ENCODE data around the gene DDX1.

The DDX1 gene

GRCh38 chr2:15628899-15629855 is 37.5 kb downstream of the DDX1 start:
- DNase-seq (ENCODE audit: low read depth in 2 of 2), result no peak

DNA sequence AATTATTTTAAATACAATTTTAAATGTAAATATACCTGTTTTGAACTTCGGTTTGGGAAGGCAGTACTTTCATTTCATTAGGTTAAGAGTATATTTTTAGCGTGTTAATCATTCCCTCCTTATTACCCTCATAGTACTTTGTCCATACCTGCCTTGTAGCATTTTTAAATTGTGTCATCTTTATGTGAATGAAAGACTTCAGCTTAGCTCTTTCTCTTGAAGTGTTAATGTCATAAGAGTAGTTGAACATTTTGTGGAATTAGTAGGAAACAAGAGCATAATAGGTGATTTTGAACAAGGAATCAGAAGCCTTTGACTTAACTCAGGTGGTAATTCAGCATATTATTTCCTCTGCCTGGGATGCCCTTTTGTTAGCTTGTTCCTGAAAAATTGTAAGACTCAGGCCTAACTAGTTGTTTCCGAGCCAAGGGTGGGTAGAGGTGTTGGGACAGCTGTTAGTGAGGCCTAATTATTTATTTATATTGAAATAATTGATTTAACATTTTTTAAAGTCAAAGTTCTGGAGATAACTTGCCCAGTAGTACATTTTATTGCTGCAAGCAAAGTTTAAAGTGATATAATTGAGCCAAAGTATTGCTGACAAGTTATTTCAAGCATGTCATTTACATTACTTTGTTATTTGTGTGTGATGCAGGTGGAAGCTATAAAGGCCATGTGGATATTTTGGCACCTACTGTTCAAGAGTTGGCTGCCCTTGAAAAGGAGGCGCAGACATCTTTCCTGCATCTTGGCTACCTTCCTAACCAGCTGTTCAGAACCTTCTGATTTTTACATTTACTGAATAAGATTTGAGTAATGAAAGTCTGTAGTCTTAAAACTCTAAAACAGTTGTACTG is 38.7 kb downstream of the DDX1 start:
- no peak for DNase-seq (ENCODE audit: low read depth in 2 of 2)

GRCh38 chr2:15630978-15631719 is 39.5 kb downstream of the DDX1 start:
- no peak for DNase-seq (ENCODE audit: low read depth in 2 of 2)

- DNase-seq (ENCODE audit: low read depth in 2 of 2), result no peak
Measured at GRCh38 chr2:15631883-15632282, 40.2 kb downstream of the DDX1 start.

DNA sequence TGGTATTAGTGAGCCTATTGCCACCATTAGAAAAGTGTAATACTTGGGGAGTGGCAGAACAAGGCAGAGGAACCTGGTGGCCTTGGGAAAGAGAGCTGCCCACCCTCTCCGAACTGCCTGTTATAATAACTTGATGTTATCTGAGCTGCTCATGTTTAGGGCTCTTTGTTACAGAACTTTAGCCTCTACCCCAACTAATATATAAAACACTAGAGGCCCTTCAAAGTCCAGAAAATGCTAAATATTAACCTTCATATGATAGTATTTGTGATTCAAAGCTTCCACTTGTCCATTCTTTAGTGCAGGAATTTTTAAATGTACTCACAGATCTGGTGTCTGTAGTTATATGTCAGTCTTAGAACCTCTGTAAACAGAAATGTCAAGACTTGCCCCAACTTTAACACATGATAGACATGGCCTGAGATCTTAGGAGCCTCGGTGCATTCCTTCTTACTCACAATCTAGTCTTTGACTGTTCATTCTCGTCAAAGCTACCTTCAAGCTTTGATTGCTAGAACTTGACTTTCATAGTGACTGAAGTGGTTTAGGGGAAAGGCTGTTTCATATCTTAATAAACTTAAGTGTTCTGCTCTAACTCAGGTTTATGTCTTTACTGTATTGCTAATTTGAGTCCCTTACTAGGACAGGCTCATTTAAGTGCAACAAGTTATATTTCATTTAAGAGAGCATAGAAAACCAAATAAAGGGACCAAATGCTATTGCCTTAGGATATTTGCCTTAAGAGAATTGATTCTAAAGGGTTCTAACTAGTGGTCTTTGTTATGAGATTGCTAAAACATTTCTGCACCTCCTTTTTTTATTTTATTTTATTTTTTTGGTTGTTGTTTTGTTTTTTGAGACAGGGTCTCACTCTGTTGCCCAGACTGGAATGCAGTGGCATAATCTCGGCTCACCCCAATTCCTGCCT is 41.6 kb downstream of the DDX1 start:
- DNase-seq (ENCODE audit: low read depth in 2 of 2), result no peak

GRCh38 chr2:15633971-15634346 is 42.3 kb downstream of the DDX1 start:
- DNase-seq (ENCODE audit: low read depth in 2 of 2), result no peak

DNA sequence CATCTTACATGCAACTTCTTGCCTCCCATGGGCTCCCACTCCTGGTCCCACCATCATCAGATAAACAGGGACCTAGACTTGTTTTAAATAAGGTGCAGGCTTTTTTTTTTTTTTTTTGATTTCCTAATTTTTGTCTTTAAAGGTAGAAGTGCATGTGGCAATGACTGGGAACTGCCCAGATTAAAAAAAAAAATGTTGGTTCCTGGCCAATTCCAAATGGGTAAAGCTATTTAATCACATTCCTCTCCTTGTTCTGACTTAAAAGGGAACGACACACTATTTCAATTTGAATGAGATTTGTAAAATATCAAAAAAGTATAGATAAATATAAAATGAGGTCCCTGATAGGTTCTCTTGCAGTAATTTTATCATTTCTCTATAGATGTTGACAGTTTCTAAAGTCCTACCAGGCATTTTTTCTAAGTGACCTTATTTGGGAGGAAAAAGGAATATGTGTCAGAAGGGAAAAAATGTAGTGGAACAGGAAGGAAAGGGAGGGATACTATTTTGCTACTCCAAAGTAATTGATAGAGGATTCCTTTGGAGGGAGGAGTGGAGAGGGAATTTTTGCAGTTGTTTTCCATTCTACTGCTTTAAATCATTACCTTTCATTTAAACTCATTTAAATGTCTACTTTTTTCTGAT is 43.3 kb downstream of the DDX1 start:
- DNase-seq (ENCODE audit: low read depth in 2 of 2), result no peak

DNA sequence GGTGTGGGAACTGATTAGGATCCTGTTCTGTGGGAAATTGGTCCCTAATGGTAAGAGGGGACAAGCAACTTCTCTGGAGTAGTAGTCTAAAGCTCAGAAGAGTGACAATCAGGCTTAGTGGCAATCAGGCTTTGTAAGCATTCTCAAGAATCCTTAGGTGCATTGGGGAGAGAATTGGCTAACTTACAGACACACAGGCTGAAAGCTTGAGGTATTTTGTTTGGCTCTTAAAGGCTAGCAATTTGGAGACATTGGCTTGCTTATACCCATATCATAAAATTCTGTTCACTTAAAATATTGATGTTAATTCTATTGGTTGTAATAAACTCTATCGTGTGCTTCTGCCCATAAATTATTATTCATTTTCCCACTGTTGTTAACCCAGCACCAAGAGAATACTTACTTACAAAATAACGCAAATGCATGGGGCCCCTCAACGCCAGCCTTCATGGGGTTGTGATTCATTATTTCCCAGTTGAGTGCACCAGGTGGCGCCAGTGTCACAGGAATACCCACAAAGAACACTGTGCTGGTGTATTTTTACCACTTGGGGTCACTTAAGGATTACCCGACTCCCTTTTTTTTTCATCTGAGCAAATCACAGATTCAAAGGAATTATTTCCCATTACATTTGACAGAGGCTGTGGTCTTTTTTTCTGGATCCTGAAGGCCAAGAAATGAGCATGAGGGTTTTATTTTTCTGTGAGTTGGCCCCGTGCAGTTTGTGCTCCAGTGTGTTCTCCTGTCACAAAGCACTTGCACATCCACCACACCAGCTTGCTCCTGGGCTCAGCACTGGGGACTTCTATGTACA is 45.5 kb downstream of the DDX1 start:
- DNase-seq (ENCODE audit: low read depth in 2 of 2), result peak; percentile 8 to 12

GRCh38 chr2:15638720-15639119 is 47.1 kb downstream of the DDX1 start:
- DNase-seq (ENCODE audit: low read depth in 2 of 2), result no peak

DNA sequence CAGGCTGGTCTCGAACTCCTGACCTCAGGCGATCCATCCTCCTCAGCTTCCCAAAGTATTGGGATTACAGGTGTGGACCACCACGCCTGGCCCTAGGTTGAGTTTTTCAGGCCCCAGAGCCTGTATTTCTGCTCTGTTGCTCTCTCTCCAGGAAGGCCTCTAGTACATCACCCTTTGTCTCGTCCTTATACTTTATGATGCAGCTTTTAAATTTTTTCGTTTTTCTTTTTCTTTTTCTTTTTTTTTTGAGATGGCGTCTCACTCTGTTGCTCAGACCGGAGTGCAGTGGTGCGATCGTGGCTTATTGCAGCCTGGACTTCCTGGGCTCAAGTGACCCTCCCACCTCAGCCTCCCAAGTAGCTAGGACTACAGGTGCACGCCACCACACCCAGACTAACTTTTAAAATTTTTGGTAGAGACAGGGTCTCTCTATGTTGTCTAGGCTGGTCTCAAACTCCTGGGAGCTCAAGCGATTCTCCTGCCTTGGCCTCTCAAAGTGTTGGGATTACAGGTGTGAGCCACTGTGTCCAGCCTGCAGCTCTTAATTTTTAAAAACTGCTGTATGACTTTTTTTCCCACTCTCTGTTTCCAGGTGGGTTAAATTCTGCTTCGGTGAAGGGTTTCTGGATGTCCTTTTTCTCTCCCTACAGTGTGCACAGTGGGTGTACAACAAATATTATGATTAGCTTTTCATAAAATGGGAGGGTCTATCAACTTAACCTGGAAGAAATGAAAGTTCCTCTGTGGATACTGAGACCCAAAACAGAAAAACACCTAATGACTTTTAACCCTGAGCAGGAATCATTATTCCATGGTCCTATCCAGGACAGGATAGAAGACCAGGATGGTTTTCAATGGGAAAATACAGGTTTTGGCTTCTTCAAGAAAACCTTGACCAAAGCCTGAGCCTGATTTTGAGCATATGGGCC is 47.9 kb downstream of the DDX1 start:
- no peak for DNase-seq (ENCODE audit: low read depth in 2 of 2)

DNA sequence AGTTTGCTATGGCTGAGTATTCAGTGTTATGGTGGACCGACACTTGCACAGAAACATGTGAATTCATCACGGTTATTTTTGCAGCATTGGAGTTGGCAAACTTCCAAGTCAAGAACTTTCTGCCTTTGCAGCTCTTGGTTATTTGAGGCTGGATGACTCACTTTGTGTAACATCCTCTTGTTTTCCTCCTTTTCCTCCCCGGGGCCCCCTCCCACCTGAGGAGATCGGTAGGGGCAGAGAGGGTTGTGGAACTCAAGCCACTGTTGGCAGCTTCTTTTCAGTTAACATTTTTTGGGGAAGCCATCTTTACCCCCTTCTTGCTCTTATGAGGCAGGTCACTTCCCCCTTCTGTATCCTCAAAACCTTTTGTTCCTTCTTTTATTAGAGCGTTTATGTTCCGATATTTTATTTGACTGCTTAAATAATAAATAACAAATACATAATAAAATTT is 48.6 kb downstream of the DDX1 start:
- no peak for DNase-seq (ENCODE audit: low read depth in 2 of 2)

DNA sequence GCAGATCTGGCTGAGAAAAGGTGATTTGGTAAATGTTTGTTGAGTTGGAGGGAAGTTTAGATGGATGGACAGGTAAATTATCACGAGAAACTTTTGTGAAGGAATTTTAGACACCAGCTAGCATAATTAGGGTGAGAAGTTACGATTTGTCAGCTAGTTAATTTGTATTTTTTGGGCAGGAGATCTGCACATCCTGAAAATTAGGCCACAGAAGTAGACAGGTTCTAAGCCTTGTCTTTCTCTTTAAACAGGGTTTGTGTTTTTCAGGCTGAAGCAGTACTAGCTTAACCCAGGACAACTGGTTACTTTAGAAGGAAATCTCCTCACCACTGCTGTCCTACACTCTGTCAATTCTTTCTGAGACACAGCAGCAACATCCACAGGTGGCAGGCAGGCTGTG is 49.1 kb downstream of the DDX1 start:
- DNase-seq (ENCODE audit: low read depth in 2 of 2), result no peak

DNA sequence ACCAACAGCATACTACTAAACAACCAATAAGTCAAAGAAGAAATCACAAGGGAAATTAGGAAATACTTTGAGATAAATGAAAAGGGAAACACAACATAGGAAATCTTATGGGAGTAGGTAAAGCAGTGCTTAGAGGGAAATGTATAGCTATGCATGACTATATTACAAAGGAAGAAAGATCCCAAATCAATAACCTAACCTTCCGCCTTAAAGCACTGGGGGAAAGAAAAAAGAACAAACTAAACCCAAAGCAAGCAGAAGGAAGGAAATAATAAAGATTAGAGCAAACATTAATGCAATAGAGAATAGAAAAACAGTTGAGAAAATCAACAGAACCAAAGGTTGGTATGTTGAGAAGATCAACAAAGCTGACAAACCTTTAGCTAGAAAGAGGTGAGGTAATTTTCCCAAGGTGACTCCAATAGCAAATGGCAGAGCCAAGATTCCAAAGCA is 49.9 kb downstream of the DDX1 start:
- no peak for DNase-seq (ENCODE audit: low read depth in 2 of 2)

DNA sequence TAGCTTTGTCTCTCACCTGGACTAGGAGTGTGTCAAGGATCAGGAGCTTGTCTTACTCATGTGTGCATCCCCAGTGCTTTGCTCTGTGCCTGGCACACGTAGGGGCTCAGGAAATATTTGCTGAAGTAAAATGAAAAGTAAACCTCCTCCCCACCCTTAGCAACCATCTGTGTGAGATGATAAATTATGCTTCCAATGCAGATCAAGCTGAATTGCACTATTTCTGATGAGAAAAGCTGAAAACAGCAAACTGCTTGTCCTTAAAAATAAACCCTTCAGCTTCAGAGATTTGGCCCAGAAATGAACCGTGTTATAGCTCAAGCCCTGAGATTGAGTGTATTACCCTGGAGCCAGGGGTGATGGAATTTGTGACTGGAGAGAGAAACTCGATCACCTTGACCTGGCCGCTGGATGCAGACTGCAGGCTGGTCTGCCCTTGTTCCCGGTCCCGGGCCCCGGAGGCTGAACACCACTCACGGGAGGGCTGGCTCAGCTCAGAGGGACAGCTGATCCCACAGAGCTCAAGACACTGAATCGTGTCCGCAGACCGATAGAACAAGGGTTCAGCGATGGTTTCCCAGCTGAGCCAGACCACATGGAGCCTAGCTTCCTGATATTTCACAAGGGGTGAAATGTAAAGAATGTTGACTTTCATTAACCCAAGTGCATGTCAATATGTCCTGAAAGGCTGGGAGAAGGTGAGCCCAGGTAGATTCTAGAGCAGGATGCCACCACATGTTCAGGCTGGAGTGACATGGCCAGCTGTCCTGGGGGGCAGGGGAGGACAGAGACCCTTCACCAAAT is 50.5 kb downstream of the DDX1 start:
- DNase-seq (ENCODE audit: low read depth in 2 of 2), result no peak

- DNase-seq (ENCODE audit: low read depth in 2 of 2), result no peak
Measured at GRCh38 chr2:15642815-15643500, 51.3 kb downstream of the DDX1 start.

DNA sequence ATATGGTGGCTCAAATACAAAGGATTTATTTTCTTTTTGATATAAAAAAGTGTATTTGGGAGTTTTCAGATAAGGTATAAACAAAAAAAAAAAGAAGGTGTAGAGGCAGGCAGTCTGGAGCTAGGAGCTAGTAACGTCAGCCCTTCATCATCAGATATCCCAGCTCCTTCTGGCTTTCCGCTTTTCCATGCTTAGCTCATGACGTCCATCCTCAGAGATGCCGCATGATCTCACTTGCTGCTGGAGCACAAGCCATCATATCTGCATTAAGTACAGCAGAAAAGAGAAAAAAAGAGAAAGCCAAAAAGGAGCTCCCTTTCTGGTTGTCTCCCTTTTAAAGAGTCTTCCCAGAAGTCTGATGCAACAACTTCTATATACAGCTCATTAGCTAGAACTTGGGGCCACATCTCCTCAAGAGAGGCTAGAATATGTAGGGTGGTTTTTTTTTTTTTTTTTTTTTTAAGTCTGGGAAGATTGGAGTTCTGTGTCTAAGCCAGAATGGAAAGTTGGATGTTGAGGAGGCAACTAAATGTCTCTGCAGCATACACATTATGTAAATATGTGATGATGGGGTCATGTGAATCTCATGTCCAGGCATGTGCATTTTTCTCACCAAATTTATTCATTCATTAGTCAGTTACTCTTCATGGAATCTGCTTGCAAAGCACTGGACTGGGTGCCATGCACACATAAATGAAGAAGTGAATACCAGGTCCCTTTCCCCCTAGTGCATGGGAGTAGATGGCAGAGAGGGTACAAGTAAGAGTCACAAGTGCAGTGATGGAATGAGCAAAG is 52.3 kb downstream of the DDX1 start:
- no peak for DNase-seq (ENCODE audit: low read depth in 2 of 2)
